ENCODE data around the gene SMAD3. TPM values are rescaled to one million over a fixed set of nuclear protein-coding genes. Genes with fewer than 3 reads are reported as not detected.

SMAD3 gene
- total RNA-seq, 1 experiment from 2014 or later = 89.2 TPM

DNA sequence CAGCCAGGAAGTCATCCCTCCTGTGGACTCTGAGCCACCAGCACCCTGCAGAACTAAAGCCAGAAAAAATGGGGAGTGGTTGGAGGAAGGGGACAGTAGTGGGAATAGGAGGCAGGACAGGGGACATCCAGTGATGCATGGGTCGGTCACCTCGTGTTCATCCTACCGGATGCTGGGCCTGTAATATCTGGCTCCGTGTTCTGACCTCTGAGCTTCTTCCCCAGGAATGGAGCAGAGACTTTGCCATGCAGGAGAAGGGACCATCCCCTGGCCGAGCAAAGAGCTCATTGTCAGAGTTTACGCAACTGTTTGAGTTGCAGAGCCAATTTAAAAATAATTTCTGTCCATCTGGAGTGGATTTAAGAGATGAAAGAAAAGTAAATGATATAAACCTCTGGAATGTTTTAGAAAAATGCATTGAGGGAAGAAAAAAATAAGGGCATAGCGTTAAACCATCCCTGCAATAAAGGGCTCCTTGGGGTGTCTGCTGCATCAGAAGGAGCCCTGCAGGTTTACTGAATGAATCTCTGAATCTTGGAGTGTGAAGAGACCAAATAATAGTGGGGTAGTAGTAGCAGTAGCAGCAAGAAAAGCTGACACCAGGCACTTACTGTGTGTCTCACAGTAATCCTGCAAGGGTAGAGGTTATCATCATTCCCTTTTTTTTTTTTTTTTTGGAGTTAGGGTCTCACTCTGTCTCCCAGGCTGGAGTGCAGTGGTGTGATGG lies 118.2 kb downstream of the SMAD3 start:
- no peaks in the 10 kb centered on the region for H3K27me3 ChIP-seq (ENCODE audit: insufficient read depth, low read length)
- RAD21 ChIA-PET (ENCODE audit: low non-redundant PET in 1 of 2, low total read pairs in 2 of 2, uncharacterized antibody in 2 of 2, unreplicated experiment in 2 of 2) = no interaction called here
- H3K4me1 ChIP-seq (ENCODE audit: control insufficient read depth in 1 of 2, insufficient read depth in 2 of 2, low read length in 2 of 2) = peaks cover 0 to under 1% of the 10 kb centered on the region in 2 experiments; a peak in 1 of 4 replicates
- ATAC-seq (no peak), DNase-seq (ENCODE audit: low read depth, low spot score) (no peak)
- no peaks in the 10 kb centered on the region for H3K79me2 ChIP-seq (ENCODE audit: insufficient read depth, low read length)
- BruUV-seq (replicated peaks) = no TSS peak
- H3K4me3 ChIP-seq (replicated peaks in 1 of 2; ENCODE audit: low read depth in 1 of 2, low read length in 2 of 2) = no peak overlapping the region
- no peak overlapping the region for H2AFZ ChIP-seq (ENCODE audit: low read depth, low read length, poor library complexity, severe bottlenecking)
- peaks cover 9 to 58% of the 10 kb centered on the region in 2 experiments; a peak in 3 of 4 replicates for H3K36me3 ChIP-seq (ENCODE audit: control insufficient read depth in 1 of 2, insufficient read depth in 2 of 2, low read length in 2 of 2)
- H3K9me3 ChIP-seq (ENCODE audit: control insufficient read depth in 1 of 2, insufficient read depth in 1 of 2, low read depth in 1 of 2, low read length in 2 of 2) = no peaks in the 10 kb centered on the region
- CTCF ChIA-PET = no interaction called here
- TF ChIP-seq EGR1 (IDR thresholded peaks at IDR 0.05; ENCODE audit: low read depth) (no peak), YY1 (IDR thresholded peaks at IDR 0.05; ENCODE audit: extremely low read depth, insufficient replicate concordance, low read depth, low read length) (no peak), SRF (IDR thresholded peaks at IDR 0.05; ENCODE audit: low read depth) (no peak), CBX3 (IDR thresholded peaks at IDR 0.05; ENCODE audit: low read depth) (no peak), SIN3A (IDR thresholded peaks at IDR 0.05; ENCODE audit: low read depth) (no peak), POLR2AphosphoS5 (IDR thresholded peaks at IDR 0.05; ENCODE audit: low read depth, low read length) (no peak), EZH2 (IDR thresholded peaks at IDR 0.05) (no peak), POLR2A (IDR thresholded peaks at IDR 0.05; ENCODE audit: borderline replicate concordance, extremely low read depth, insufficient read depth, insufficient read length) (no peak), ZFX (IDR thresholded peaks at IDR 0.05) (no peak), CEBPB (IDR thresholded peaks at IDR 0.05; ENCODE audit: low read depth) (no peak), ZNF274 (IDR thresholded peaks at IDR 0.05; ENCODE audit: low read depth, low read length) (no peak), EZH2phosphoT487 (IDR thresholded peaks at IDR 0.05; ENCODE audit: borderline replicate concordance) (no peak), FOSL1 (IDR thresholded peaks at IDR 0.05; ENCODE audit: low read depth) (no peak), RAD21 (IDR thresholded peaks at IDR 0.05; ENCODE audit: low read depth) (no peak)
- TF ChIP-seq, protein P1, sequence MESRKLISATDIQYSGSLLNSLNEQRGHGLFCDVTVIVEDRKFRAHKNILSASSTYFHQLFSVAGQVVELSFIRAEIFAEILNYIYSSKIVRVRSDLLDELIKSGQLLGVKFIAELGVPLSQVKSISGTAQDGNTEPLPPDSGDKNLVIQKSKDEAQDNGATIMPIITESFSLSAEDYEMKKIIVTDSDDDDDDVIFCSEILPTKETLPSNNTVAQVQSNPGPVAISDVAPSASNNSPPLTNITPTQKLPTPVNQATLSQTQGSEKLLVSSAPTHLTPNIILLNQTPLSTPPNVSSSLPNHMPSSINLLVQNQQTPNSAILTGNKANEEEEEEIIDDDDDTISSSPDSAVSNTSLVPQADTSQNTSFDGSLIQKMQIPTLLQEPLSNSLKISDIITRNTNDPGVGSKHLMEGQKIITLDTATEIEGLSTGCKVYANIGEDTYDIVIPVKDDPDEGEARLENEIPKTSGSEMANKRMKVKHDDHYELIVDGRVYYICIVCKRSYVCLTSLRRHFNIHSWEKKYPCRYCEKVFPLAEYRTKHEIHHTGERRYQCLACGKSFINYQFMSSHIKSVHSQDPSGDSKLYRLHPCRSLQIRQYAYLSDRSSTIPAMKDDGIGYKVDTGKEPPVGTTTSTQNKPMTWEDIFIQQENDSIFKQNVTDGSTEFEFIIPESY (IDR thresholded peaks at IDR 0.05; ENCODE audit: extremely low read depth, insufficient replicate concordance, low read length) = no peak
- TF ChIP-seq, protein P2, sequence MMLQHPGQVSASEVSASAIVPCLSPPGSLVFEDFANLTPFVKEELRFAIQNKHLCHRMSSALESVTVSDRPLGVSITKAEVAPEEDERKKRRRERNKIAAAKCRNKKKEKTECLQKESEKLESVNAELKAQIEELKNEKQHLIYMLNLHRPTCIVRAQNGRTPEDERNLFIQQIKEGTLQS (IDR thresholded peaks at IDR 0.05) = no peak
- TF ChIP-seq, protein P3, sequence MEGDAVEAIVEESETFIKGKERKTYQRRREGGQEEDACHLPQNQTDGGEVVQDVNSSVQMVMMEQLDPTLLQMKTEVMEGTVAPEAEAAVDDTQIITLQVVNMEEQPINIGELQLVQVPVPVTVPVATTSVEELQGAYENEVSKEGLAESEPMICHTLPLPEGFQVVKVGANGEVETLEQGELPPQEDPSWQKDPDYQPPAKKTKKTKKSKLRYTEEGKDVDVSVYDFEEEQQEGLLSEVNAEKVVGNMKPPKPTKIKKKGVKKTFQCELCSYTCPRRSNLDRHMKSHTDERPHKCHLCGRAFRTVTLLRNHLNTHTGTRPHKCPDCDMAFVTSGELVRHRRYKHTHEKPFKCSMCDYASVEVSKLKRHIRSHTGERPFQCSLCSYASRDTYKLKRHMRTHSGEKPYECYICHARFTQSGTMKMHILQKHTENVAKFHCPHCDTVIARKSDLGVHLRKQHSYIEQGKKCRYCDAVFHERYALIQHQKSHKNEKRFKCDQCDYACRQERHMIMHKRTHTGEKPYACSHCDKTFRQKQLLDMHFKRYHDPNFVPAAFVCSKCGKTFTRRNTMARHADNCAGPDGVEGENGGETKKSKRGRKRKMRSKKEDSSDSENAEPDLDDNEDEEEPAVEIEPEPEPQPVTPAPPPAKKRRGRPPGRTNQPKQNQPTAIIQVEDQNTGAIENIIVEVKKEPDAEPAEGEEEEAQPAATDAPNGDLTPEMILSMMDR (IDR thresholded peaks at IDR 0.05 in 2 of 3, conservative IDR thresholded peaks at IDR 0.05 in 1 of 3; ENCODE audit: borderline replicate concordance in 1 of 3, insufficient read depth in 1 of 3, low read depth in 2 of 3, low read length in 2 of 3) = no peak
- TF ChIP-seq, protein P4, sequence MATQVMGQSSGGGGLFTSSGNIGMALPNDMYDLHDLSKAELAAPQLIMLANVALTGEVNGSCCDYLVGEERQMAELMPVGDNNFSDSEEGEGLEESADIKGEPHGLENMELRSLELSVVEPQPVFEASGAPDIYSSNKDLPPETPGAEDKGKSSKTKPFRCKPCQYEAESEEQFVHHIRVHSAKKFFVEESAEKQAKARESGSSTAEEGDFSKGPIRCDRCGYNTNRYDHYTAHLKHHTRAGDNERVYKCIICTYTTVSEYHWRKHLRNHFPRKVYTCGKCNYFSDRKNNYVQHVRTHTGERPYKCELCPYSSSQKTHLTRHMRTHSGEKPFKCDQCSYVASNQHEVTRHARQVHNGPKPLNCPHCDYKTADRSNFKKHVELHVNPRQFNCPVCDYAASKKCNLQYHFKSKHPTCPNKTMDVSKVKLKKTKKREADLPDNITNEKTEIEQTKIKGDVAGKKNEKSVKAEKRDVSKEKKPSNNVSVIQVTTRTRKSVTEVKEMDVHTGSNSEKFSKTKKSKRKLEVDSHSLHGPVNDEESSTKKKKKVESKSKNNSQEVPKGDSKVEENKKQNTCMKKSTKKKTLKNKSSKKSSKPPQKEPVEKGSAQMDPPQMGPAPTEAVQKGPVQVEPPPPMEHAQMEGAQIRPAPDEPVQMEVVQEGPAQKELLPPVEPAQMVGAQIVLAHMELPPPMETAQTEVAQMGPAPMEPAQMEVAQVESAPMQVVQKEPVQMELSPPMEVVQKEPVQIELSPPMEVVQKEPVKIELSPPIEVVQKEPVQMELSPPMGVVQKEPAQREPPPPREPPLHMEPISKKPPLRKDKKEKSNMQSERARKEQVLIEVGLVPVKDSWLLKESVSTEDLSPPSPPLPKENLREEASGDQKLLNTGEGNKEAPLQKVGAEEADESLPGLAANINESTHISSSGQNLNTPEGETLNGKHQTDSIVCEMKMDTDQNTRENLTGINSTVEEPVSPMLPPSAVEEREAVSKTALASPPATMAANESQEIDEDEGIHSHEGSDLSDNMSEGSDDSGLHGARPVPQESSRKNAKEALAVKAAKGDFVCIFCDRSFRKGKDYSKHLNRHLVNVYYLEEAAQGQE (IDR thresholded peaks at IDR 0.05; ENCODE audit: low read depth) = no peak
- TF ChIP-seq, protein P5, sequence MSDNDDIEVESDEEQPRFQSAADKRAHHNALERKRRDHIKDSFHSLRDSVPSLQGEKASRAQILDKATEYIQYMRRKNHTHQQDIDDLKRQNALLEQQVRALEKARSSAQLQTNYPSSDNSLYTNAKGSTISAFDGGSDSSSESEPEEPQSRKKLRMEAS (IDR thresholded peaks at IDR 0.05) = no peak
- no peak overlapping the region for H3K9ac ChIP-seq (ENCODE audit: low read length)
- intact Hi-C loops (cut with micrococcal nuclease) = no loop called here
- POLR2A ChIA-PET = no interaction called here
- no peaks in the 10 kb centered on the region for H3K9me2 ChIP-seq (ENCODE audit: insufficient read depth)
- H3K27ac ChIP-seq (ENCODE audit: low read depth, low read length) = no peak overlapping the region
- H3K4me2 ChIP-seq (ENCODE audit: low read length) = no peak overlapping the region
- no peaks in the 10 kb centered on the region for H4K20me1 ChIP-seq (ENCODE audit: insufficient read depth)
